ENCODE measurements around the gene CUL1. TPM values are rescaled to one million over a fixed set of nuclear protein-coding genes. Genes with fewer than 3 reads are reported as not detected.

Gene CUL1
- total and polyA plus RNA-seq, 4 donors: 22.9 to 56.5 (median 32.8) TPM

GRCh38 chr7:148665221-148665620 is 33.5 kb upstream of the CUL1 start:
- DNase-seq (no peak), ATAC-seq (ENCODE audit: insufficient read depth, low FRiP score) (no peak)
- Histone ChIP-seq H3K36me3 (ENCODE audit: control insufficient read depth in 4 of 4, insufficient read depth in 4 of 4, low read length in 4 of 4) (no peaks in the 10 kb centered on the region), H3K9ac (ENCODE audit: insufficient read depth in 1 of 2, low read length in 2 of 2) (no peak overlapping the region), H3K4me1 (ENCODE audit: control insufficient read depth in 5 of 5, insufficient read depth in 5 of 5, low read length in 5 of 5) (no peaks in the 10 kb centered on the region), H3K9me3 (ENCODE audit: control insufficient read depth in 4 of 4, insufficient read depth in 3 of 4, low read length in 3 of 4) (no peaks in the 10 kb centered on the region), H3K27ac (ENCODE audit: low read depth in 1 of 2, low read length in 1 of 2) (no peak overlapping the region), H3K27me3 (ENCODE audit: control insufficient read depth in 3 of 3, insufficient read depth in 3 of 3, low read length in 2 of 3) (no peaks in the 10 kb centered on the region), H3K4me3 (no peak overlapping the region)
- no peak for TF ChIP-seq CTCF (IDR thresholded peaks at IDR 0.05; ENCODE audit: control extremely low read depth, extremely low read depth)
- 84 to 93% methylated on average over 4 of the region's 4 CpGs for WGBS, 2 donors

GRCh38 chr7:148669927-148670326 is 28.8 kb upstream of the CUL1 start:
- H3K4me1 ChIP-seq (ENCODE audit: control insufficient read depth in 5 of 5, insufficient read depth in 5 of 5, low read length in 5 of 5): no peaks in the 10 kb centered on the region
- 74 to 82% methylated on average over 3 of the region's 3 CpGs for WGBS, 2 donors

GRCh38 chr7:148670374-148670773 is 28.3 kb upstream of the CUL1 start:
- peaks cover 0 to 9% (median 0%) of the 10 kb centered on the region in 4 donors for H3K9me3 ChIP-seq (ENCODE audit: control insufficient read depth in 4 of 4, insufficient read depth in 3 of 4, low read length in 3 of 4)
- H3K4me1 ChIP-seq (ENCODE audit: control insufficient read depth in 5 of 5, insufficient read depth in 5 of 5, low read length in 5 of 5): no peaks in the 10 kb centered on the region
- H3K27me3 ChIP-seq (ENCODE audit: control insufficient read depth in 3 of 3, insufficient read depth in 3 of 3, low read length in 2 of 3): no peaks in the 10 kb centered on the region
- no peak for TF ChIP-seq CTCF (IDR thresholded peaks at IDR 0.05; ENCODE audit: control extremely low read depth, extremely low read depth)
- H3K27ac ChIP-seq (ENCODE audit: low read depth in 1 of 2, low read length in 1 of 2): no peak overlapping the region
- no peaks in the 10 kb centered on the region for H3K36me3 ChIP-seq (ENCODE audit: control insufficient read depth in 4 of 4, insufficient read depth in 4 of 4, low read length in 4 of 4)
- H3K9ac ChIP-seq (ENCODE audit: insufficient read depth in 1 of 2, low read length in 2 of 2): no peak overlapping the region
- no peak overlapping the region for H3K4me3 ChIP-seq
- DNase-seq (no peak), ATAC-seq (ENCODE audit: insufficient read depth, low FRiP score) (no peak)
- 81 to 84% methylated on average over 4 of the region's 4 CpGs for WGBS, 2 donors

More at GRCh38 chr7:148669927-148670326, 28.8 kb upstream of the CUL1 start:
- no peak overlapping the region for H3K9ac ChIP-seq (ENCODE audit: insufficient read depth in 1 of 2, low read length in 2 of 2)
- no peak for TF ChIP-seq CTCF (IDR thresholded peaks at IDR 0.05; ENCODE audit: control extremely low read depth, extremely low read depth)
- no peaks in the 10 kb centered on the region for H3K36me3 ChIP-seq (ENCODE audit: control insufficient read depth in 4 of 4, insufficient read depth in 4 of 4, low read length in 4 of 4)
- no peaks in the 10 kb centered on the region for H3K27me3 ChIP-seq (ENCODE audit: control insufficient read depth in 3 of 3, insufficient read depth in 3 of 3, low read length in 2 of 3)
- no peak overlapping the region for H3K4me3 ChIP-seq
- ATAC-seq (ENCODE audit: insufficient read depth, low FRiP score): no peak
- H3K27ac ChIP-seq (ENCODE audit: low read depth in 1 of 2, low read length in 1 of 2): no peak overlapping the region
- no peak for DNase-seq
- peaks cover 0 to 7% (median 0%) of the 10 kb centered on the region in 4 donors for H3K9me3 ChIP-seq (ENCODE audit: control insufficient read depth in 4 of 4, insufficient read depth in 3 of 4, low read length in 3 of 4)

- peak in 2 of 3 donors; percentile 8 to 11 for DNase-seq
- H3K4me3 ChIP-seq: no peak overlapping the region
- H3K36me3 ChIP-seq (ENCODE audit: control insufficient read depth in 4 of 4, insufficient read depth in 4 of 4, low read length in 4 of 4): no peaks in the 10 kb centered on the region
Measured at GRCh38 chr7:148670807-148671206, 27.9 kb upstream of the CUL1 start.

More at GRCh38 chr7:148670807-148671206, 27.9 kb upstream of the CUL1 start:
- H3K4me1 ChIP-seq (ENCODE audit: control insufficient read depth in 5 of 5, insufficient read depth in 5 of 5, low read length in 5 of 5): no peaks in the 10 kb centered on the region
- no peak overlapping the region for H3K9ac ChIP-seq (ENCODE audit: insufficient read depth in 1 of 2, low read length in 2 of 2)
- H3K27ac ChIP-seq (ENCODE audit: low read depth in 1 of 2, low read length in 1 of 2): no peak overlapping the region
- peaks cover 0 to 9% (median 0%) of the 10 kb centered on the region in 4 donors for H3K9me3 ChIP-seq (ENCODE audit: control insufficient read depth in 4 of 4, insufficient read depth in 3 of 4, low read length in 3 of 4)
- H3K27me3 ChIP-seq (ENCODE audit: control insufficient read depth in 3 of 3, insufficient read depth in 3 of 3, low read length in 2 of 3): no peaks in the 10 kb centered on the region
- WGBS, 2 donors: 22 to 57% methylated on average over 4 of the region's 4 CpGs
- no peak for TF ChIP-seq CTCF (IDR thresholded peaks at IDR 0.05; ENCODE audit: control extremely low read depth, extremely low read depth)
- no peak for ATAC-seq (ENCODE audit: insufficient read depth, low FRiP score)
